ENCODE measurements around the gene KCNIP3.

- TF ChIP-seq CTCF (IDR thresholded peaks at IDR 0.05), result no peak
- TF ChIP-seq POLR2AphosphoS5 (IDR thresholded peaks at IDR 0.05; ENCODE audit: insufficient read depth in 1 of 2, low read depth in 1 of 2), result no peak
Observed at GRCh38 chr2:95272299-95272751, 24.8 kb upstream of the KCNIP3 start.

Measured in vagina (tissue), 2 donors.